Subcutaneous preadipocyte (primary cell): ENCODE results near the gene CPNE7. TPM values are rescaled to one million over a fixed set of nuclear protein-coding genes. Genes with fewer than 3 reads are reported as not detected.

ENCODE experiments used
- small RNA-seq: library from RNA; depleted of rRNA; stranded (forward); fragments of <200 nt; gene quantifications from one replicate; pipeline ENCODE3, GENCODE V24; 2012
- total RNA-seq: library from RNA; depleted of rRNA; stranded (reverse); fragments of >200 nt; gene quantifications from 2 replicates; pipeline ENCODE4 v1.2.3, GENCODE V29; 2012

The CPNE7 gene
- 12.1 and 29.9 TPM in 2 replicates for total RNA-seq

GRCh38 chr16:89575247-89576152 is at the start of gene CPNE7:
TSS of gene CPNE7 (plus strand) at chr16:89575758. CDS start at chr16:89575898, 140 bp downstream.

DNA sequence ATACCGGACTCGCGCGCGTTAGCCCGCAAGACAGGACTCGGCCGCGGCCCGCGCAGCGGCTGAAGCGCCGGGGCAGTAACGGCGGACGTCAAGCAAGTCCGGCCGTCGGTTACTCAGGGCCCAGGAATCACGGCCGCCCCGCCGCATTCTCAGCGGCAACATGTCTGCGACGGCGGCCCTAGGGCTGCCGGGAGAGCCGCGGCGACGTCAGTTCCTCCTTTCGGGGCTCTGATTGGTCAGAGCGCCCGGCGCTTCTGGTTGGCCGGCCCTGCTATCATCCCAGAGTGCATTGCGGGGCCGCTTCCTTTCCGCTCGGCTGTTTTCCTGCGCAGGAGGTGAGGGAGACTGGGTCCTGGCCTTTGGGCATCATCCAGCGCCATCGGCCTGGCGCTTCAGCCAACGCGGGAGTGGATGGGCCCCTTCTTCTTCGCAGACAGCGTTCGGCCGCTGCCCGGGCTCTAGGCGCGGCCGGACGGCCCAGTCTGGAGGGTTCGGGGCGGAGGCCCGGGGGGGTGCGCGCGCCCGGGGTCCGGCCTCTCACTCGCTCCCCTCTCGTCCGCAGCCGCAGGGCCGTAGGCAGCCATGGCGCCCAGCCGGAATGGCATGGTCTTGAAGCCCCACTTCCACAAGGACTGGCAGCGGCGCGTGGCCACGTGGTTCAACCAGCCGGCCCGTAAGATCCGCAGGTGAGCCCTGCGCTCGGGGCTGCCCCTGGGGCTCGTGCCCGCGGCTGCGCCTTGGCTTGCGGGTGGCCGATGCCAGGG is 15.0 kb upstream of the CPNE7 start, which contains the start of gene RPL13:
RPL13 (plus strand) TSS at position 305 of the 764 bp plus-strand sequence; CDS start at position 583, 278 bp downstream.

DNA sequence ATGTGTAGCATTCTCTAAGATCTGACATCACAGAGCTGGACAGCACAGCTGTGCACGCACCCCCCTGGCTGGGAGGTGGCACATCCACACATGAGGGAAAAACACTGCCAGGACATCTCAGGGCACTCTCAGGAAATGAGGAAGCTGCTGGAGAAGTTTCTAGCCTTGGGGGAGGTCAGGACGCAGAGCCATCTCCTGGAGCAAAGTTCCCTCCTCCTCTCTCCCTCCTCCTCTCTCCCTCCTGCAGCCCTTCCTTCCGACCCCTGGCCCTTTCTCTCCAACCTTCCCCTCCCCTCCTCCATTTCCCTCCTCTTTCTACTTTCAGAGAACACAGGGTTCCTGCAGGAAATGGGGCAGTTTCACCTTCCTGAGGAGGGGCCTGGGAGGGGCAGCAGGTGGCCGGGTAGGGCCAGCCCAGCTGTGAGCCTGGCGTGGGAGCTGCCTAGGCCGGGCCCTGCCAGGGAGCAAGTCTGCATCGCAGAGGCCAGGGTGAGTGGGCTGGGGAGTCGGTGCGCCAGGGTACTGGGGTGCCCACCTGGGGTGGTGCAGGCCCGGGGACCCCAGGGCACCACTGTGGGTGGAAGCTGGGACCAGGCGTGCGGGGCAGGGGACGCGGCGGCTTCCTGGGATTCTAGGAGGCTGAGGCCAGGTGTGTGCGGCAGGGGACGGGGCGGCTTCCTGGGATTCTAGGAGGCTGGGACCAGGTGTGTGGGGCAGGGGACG is 37.8 kb downstream of the CPNE7 start, which contains the start of gene DPEP1:
DPEP1 (plus strand) TSS at position 412 of the 723 bp plus-strand sequence. CDS start 16,769 bp downstream, outside the sequence.

Small RNA genes within 50 kb of the gene (small RNA-seq; reads per million reads assigned to genes)
- gene SNORD68, result not detected

Other genes with a start within 250 kb of the CPNE7 start
- gene ANKRD11, start 85.2 kb upstream of the CPNE7 start, total RNA-seq, result 63.9 and 84.5 TPM in 2 replicates
- gene SPG7, start 67.4 kb upstream of the CPNE7 start, total RNA-seq, result 86.7 and 119 TPM in 2 replicates
- gene RPL13, start 15.1 kb upstream of the CPNE7 start, total RNA-seq, result 2,094 and 3,716 TPM in 2 replicates
- not detected in 2 replicates for gene DPEP1, start 37.9 kb downstream of the CPNE7 start, total RNA-seq
- 107 and 114 TPM in 2 replicates for gene CHMP1A, start 82.0 kb downstream of the CPNE7 start, total RNA-seq
- 2.6 and 2.9 TPM in 2 replicates for gene SPATA33, start 82.1 kb downstream of the CPNE7 start, total RNA-seq
- 32.3 and 33.8 TPM in 2 replicates for gene CDK10, start 110.9 kb downstream of the CPNE7 start, total RNA-seq
- 9.6 and 11.5 TPM in 2 replicates for gene SPATA2L, start 125.9 kb downstream of the CPNE7 start, total RNA-seq
- gene VPS9D1, start 145.1 kb downstream of the CPNE7 start, total RNA-seq, result 6.8 and 7.7 TPM in 2 replicates
- 8.8 and 16.2 TPM in 2 replicates for gene ZNF276, start 145.8 kb downstream of the CPNE7 start, total RNA-seq
- gene FANCA, start 240.9 kb downstream of the CPNE7 start, total RNA-seq, result 17.3 and 35.8 TPM in 2 replicates